ENCODE measurements around the gene PSEN1.

GRCh38 chr14:73105050-73105449, 31.3 kb upstream of the PSEN1 start:
- TF ChIP-seq, protein P1, sequence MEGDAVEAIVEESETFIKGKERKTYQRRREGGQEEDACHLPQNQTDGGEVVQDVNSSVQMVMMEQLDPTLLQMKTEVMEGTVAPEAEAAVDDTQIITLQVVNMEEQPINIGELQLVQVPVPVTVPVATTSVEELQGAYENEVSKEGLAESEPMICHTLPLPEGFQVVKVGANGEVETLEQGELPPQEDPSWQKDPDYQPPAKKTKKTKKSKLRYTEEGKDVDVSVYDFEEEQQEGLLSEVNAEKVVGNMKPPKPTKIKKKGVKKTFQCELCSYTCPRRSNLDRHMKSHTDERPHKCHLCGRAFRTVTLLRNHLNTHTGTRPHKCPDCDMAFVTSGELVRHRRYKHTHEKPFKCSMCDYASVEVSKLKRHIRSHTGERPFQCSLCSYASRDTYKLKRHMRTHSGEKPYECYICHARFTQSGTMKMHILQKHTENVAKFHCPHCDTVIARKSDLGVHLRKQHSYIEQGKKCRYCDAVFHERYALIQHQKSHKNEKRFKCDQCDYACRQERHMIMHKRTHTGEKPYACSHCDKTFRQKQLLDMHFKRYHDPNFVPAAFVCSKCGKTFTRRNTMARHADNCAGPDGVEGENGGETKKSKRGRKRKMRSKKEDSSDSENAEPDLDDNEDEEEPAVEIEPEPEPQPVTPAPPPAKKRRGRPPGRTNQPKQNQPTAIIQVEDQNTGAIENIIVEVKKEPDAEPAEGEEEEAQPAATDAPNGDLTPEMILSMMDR (IDR thresholded peaks at IDR 0.05) = no peak
- TF ChIP-seq POLR2A (IDR thresholded peaks at IDR 0.05) (no peak), POLR2AphosphoS5 (IDR thresholded peaks at IDR 0.05) (no peak)
